Measurements from ENCODE around the gene SHC4.

- TF ChIP-seq CTCF (conservative IDR thresholded peaks at IDR 0.05 in 1 of 2, IDR thresholded peaks at IDR 0.05 in 1 of 2; ENCODE audit: extremely low read depth in 1 of 2, insufficient read depth in 1 of 2, low read depth in 1 of 2, low read length in 2 of 2) (no peak), EZH2 (IDR thresholded peaks at IDR 0.05; ENCODE audit: borderline replicate concordance, low read length) (no peak)
These were observed 157.6 kb downstream of the SHC4 start for GRCh38 chr15:48806151-48806550.
